Sigmoid colon (tissue), 7 donors: ENCODE results near the gene SRBD1. TPM values are rescaled to one million over a fixed set of nuclear protein-coding genes. Genes with fewer than 3 reads are reported as not detected.

ENCODE experiments used
- DNase-seq: peaks from one replicate; pipeline ENCODE4 v3.0.0-alpha.2; 2019
- H3K27ac ChIP-seq, 4 donors: fragments of 200-600 bp; sonication (generic); one replicate each; pipeline ENCODE4 v1.5.1; 2016 to 2019; ENCODE audit warnings: mild to moderate bottlenecking in 1 of 4
- H3K27me3 ChIP-seq, 3 donors: fragments of 200-600 bp; sonication (generic); one replicate each; pipeline ENCODE4 v1.5.1; 2019; ENCODE audit warnings: mild to moderate bottlenecking in 1 of 3
- H3K36me3 ChIP-seq, 4 donors: fragments of 200-600 bp; sonication (generic); one replicate each; pipeline ENCODE4 v1.5.1; 2016 to 2019
- H3K4me1 ChIP-seq, 4 donors: fragments of 200-600 bp; sonication (generic); one replicate each; pipeline ENCODE4 v1.5.1; 2017 to 2019
- H3K4me3 ChIP-seq, 4 donors: fragments of 200-600 bp; sonication (generic); one replicate each; pipeline ENCODE4 v1.5.1; 2017 to 2019; ENCODE audit warnings: mild to moderate bottlenecking in 2 of 4, moderate library complexity in 1 of 4
- H3K9me3 ChIP-seq, 4 donors: fragments of 200-600 bp in 3 of 4; sonication (generic) in 3 of 4; one replicate each; pipeline versions ENCODE4 v1.5.1 to v1.6.1; 2013 to 2019
- CTCF ChIP-seq, 4 experiments: fragments of 450-650 bp in 3 of 4; fragments of 200-600 bp in 1 of 4; IDR thresholded peaks; one replicate each; pipeline ENCODE4 v1.5.1; 2016 to 2019; ENCODE audit warnings: antibody characterized with exemption in 4 of 4, mild to moderate bottlenecking in 3 of 4, moderate library complexity in 2 of 4
- EP300 ChIP-seq, 4 donors: sonication (generic); formaldehyde crosslinking; IDR thresholded peaks; one replicate each; pipeline ENCODE4 v1.6.1; 2017; ENCODE audit warnings: antibody characterized with exemption in 4 of 4
- POLR2A ChIP-seq, 2 donors: fragments of 450-650 bp; IDR thresholded peaks; one replicate each; pipeline ENCODE4 v1.6.1; 2016; ENCODE audit warnings: antibody characterized with exemption in 2 of 2, mild to moderate bottlenecking in 2 of 2, moderate library complexity in 2 of 2
- POLR2AphosphoS5 ChIP-seq, 4 donors: sonication (generic); formaldehyde crosslinking; IDR thresholded peaks; one replicate each; pipeline ENCODE4 v1.6.1; 2017; ENCODE audit warnings: antibody characterized with exemption in 4 of 4
- WGBS, 2 donors: extraction: QIAGEN DNeasy Blood & Tissue Kit; methylation state at CpG; one replicate each; pipeline ENCODE4 v1.1.7; 2013; 5-methylcytosine and 5-hydroxymethylcytosine counted together
- intact Hi-C: fragments of 100-400 bp; cut with DNase I; formaldehyde crosslinking; loops from one replicate; pipeline ENCODE4 v1.15.1; 2023
- polyA plus RNA-seq, 3 donors: library from polyadenylated mRNA; stranded (reverse); fragments of 200-250 nt; gene quantifications; one replicate each; pipeline ENCODE4 v1.2.3, GENCODE V29; 2013
- total RNA-seq, 4 donors: library from RNA; depleted of rRNA; stranded (reverse); fragments of >200 nt; gene quantifications; one replicate each; pipeline ENCODE4 v1.1.0, GENCODE V29; 2016
- donor health status: healthy with polysubstance abuse.
- donor health status: Bipolar disorder and iron deficiency.
- donor health status: healthy.

The SRBD1 gene
- total and polyA plus RNA-seq, 7 donors: 9.0 to 31.4 (median 16.0) TPM

- no peak for TF ChIP-seq CTCF (IDR thresholded peaks at IDR 0.05)
- peak in 1 of 4 donors; percentile 35 for TF ChIP-seq POLR2AphosphoS5 (IDR thresholded peaks at IDR 0.05)
- H3K9me3 ChIP-seq: no peaks in the 10 kb centered on the region
- no peak for DNase-seq
- peaks cover 0 to 46% (median 28%) of the 10 kb centered on the region in 4 donors for H3K4me1 ChIP-seq
- 62 to 89% methylated on average over 9 of the region's 9 CpGs for WGBS, 2 donors
- no peaks in the 10 kb centered on the region for H3K36me3 ChIP-seq
- H3K4me3 ChIP-seq: no peak overlapping the region
- peak overlapping the region in 3 of 4 donors; percentile 39 to 99 (median 99) for H3K27ac ChIP-seq
- peaks cover 0 to 4% (median 0%) of the 10 kb centered on the region in 3 donors for H3K27me3 ChIP-seq
- intact Hi-C loops: no loop called here
Observed at GRCh38 chr2:45647356-45647755, 36.3 kb upstream of the SRBD1 start.

GRCh38 chr2:45646289-45646688 is 35.2 kb upstream of the SRBD1 start:
- intact Hi-C loops: no loop called here
- no peaks in the 10 kb centered on the region for H3K36me3 ChIP-seq
- H3K4me3 ChIP-seq: no peak overlapping the region
- H3K27ac ChIP-seq: no peak overlapping the region
- H3K9me3 ChIP-seq: no peaks in the 10 kb centered on the region
- DNase-seq: no peak
- peaks cover 0 to 46% (median 28%) of the 10 kb centered on the region in 4 donors for H3K4me1 ChIP-seq
- TF ChIP-seq POLR2AphosphoS5 (IDR thresholded peaks at IDR 0.05) (no peak), EP300 (IDR thresholded peaks at IDR 0.05) (no peak), POLR2A (IDR thresholded peaks at IDR 0.05) (no peak), CTCF (IDR thresholded peaks at IDR 0.05) (no peak)
- 96 to 97% methylated on average over 2 of the region's 2 CpGs for WGBS, 2 donors
- peaks cover 0 to 4% (median 0%) of the 10 kb centered on the region in 3 donors for H3K27me3 ChIP-seq

GRCh38 chr2:45643543-45644542 is 32.8 kb upstream of the SRBD1 start:
- intact Hi-C loops: loop anchor here (1.0 to 2.0 kb wide), 3 partner anchors 292 to 817 kb away; no protein-coding TSS in a partner anchor
- H3K27me3 ChIP-seq: peaks cover 0 to 4% (median 0%) of the 10 kb centered on the region in 3 donors
- DNase-seq: peak; percentile 78
- H3K4me1 ChIP-seq: peaks cover 0 to 37% (median 22%) of the 10 kb centered on the region in 4 donors
- peak overlapping the region; percentile 32 to 69 (median 58) for H3K4me3 ChIP-seq
- TF ChIP-seq POLR2AphosphoS5 (IDR thresholded peaks at IDR 0.05) (peak in 1 of 4 donors; percentile 14), POLR2A (IDR thresholded peaks at IDR 0.05) (no peak), EP300 (IDR thresholded peaks at IDR 0.05) (no peak), CTCF (IDR thresholded peaks at IDR 0.05) (peak; percentile 91 to 99 (median 97))
- WGBS, 2 donors: 10 to 13% methylated on average over 49 of the region's 49 CpGs
- H3K36me3 ChIP-seq: no peaks in the 10 kb centered on the region
- peak overlapping the region in 3 of 4 donors; percentile 35 to 67 (median 36) for H3K27ac ChIP-seq
- no peaks in the 10 kb centered on the region for H3K9me3 ChIP-seq

- Histone ChIP-seq H3K9me3 (no peaks in the 10 kb centered on the region), H3K27me3 (peaks cover 0 to 4% (median 0%) of the 10 kb centered on the region in 3 donors), H3K4me3 (peak overlapping the region; percentile 32 to 69 (median 58)), H3K27ac (peak overlapping the region in 2 of 4 donors; percentile 35 to 67), H3K36me3 (no peaks in the 10 kb centered on the region), H3K4me1 (peaks cover 0 to 30% (median 15%) of the 10 kb centered on the region in 4 donors)
- DNase-seq: no peak
- TF ChIP-seq POLR2A (IDR thresholded peaks at IDR 0.05): no peak
- TF ChIP-seq POLR2AphosphoS5 (IDR thresholded peaks at IDR 0.05): no peak
- TF ChIP-seq CTCF (IDR thresholded peaks at IDR 0.05): no peak
- no peak for TF ChIP-seq EP300 (IDR thresholded peaks at IDR 0.05)
- intact Hi-C loops: loop anchor here (1.0 to 2.0 kb wide), 2 partner anchors 293 to 818 kb away; no protein-coding TSS in a partner anchor
- 21 to 32% methylated on average over 11 of the region's 11 CpGs for WGBS, 2 donors
Observed at GRCh38 chr2:45643095-45643494, 32.0 kb upstream of the SRBD1 start.
